ENCODE results near the gene CPLX3.

Gene CPLX3

DNA sequence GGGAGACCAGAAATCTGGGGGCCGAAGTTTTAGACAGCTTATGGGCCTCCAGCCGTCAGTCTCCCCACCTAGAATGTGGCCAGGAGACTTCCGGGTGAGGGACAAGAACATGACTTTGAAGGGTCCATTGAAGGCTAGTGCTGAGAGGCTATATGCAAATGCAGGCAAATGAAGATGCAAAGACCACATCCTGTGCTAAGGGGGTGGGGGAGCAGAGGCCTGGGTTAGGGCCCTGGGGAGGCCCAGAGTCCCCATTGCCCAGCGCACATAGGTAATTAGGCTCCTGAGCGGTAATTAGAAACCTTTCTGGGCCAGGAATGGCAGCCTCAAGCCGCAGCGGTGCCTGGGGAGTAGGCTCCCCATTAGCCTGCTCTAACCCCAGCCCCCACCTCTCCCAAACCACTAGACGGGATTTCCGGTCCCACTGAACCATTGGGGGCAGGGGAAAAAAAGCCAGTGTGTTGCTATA, 37.7 kb upstream of the CPLX3 start:
- DNase-seq: no peak

DNA sequence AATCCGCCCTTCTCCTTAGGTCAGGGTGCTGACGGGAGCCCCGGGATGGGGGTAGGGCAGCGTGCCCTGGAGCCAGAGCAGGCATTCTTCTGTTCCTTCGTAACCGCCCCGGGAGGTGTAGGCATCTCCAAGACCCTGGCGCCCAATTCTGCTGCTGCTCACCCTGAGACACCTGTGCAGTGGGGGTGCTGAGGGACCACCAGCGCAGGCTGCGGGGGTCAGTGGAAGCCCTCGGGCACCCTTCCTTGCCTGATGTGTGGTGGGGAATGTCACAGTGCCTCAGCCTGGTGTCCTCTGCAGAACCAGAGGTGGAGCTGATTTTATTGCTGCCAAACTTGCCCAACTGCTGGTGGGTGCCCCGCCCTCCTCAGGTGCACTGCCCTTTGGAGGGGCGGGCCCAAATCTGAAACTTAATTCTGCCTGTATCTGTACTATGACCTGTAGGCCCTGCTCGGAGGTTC, 37.2 kb upstream of the CPLX3 start:
- DNase-seq: no peak

DNA sequence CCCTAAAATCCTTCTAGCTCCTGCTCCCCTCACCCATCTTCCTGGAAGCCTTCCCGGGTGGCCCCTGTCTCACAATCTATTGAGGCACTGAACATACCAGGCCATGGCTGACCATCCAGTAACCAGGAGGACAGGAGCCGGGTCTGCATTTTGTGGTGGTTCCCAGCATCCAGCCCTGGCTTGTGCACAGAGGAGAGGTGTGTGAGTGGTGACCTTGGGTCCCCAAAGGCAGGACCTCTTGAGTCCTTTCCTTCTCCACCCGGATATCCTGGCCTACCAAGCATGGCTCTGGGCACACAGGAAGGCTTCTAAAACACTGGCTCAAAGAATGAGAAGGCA, 36.7 kb upstream of the CPLX3 start:
- no peak for DNase-seq

DNA sequence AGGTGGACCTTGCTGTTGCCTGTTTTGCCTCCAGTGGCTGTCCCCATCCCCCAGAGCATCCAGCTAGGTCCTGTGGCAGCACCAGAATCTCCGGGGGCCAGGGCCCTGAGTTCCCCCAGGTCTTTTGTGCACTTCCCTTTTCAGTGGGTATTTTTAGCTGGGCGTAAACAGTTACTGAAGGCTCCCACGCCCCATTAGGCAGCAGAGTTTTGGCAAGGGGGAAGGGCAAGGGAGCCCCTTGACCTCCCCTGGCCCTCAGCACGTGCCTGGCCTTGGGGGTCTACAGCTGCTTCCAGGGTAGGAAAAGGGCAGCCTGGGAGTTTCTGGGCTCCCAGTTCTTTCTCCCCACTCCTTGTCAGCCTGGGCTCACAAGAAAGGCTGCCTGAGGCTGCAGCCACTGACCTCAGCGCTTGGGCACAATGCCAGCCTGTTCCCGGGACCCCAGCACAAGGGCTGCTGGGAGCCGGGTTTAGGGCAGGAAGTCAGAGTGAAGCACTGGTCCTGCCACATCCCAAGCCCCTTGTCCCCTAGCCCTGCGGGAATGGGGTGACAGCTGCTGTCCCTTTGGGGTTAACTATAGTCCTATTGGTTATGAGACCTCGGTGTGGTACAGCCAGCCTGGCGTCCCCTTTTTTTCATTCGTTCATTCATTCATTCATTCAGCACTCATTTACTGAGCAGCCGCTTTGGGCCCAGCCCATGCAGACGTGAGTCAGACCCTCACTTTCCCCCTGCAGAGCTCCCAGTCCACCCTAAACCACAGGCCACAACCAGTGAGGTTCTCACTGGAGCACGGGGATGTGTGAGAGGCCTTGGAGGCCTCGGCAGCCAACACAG, 36.1 kb upstream of the CPLX3 start:
- no peak for DNase-seq

DNA sequence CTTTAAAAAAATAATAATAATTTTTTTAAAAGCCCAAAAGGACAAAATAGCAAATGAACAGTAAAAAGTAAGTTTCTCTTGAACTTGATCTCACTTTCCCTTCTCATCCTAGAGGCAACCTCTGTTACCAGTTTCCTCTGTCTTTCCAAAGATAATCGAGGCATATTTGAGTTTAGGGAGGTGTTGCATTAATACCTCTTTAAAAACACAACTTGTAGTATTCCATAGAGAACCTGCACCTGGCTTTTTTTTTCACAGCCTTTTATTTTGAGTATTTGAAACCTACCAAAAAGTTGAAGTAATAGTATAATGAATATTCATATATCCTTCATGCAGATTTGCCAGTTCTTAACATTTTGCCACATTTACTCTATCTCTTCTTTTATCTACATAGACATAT, 35.4 kb upstream of the CPLX3 start:
- no peak for DNase-seq

DNA sequence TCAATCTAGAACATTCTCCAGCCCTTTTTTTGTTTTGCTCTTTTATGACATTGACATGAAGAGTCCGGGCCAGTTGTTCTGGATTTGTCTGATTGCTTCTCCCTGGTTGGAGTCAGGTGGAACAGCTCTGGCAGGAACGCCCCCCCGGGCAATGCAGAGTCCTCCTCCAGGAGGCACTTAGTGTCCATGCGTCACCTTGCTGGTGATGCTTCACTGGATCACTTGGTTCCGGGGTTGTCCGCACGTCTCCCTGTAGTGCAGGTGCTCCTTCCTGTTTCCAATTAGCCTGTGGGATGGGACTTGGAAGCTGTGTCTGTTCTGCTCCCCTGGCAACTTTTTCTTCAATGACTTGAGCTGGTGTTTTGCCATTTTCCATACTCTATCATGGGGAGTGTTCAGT, 34.8 kb upstream of the CPLX3 start:
- no peak for DNase-seq

DNA sequence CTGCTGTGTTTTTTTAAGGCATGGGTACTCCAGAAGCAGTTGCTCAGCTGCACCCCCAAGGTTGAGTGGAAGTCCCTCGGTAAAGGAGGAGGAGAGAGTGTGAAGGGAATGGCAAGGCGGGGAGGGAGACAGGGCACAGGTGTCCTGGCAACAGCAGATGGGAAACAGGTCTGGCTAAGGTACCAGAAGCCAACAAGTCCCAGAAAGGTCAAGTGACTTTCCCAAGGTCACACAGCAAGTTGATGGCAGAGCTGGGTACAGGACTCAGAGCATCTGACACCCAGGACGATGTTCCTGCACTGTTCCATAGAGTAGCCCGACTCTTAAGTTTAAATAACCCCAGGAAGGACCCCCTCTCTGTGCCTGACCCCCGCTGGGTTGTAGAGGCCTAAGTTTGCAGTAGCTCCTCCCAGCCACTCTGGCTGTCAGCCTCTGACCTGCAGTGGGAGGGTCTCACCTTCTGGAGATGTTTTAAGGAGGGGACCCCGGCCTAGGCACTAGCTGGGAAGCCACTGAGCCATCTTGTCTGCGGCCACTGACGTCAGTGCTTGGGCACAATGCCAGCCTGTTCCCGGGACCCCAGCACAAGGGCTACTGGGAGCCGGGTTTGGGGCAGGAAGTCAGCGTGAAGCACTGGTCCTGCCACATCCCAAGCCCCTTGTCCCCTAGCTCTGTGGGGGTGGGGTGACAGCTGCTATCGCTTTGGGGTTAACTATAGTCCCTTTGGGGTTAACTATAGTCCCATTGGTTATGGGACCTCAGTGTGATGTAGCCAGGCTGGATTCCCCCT, 34.0 kb upstream of the CPLX3 start:
- DNase-seq: no peak

DNA sequence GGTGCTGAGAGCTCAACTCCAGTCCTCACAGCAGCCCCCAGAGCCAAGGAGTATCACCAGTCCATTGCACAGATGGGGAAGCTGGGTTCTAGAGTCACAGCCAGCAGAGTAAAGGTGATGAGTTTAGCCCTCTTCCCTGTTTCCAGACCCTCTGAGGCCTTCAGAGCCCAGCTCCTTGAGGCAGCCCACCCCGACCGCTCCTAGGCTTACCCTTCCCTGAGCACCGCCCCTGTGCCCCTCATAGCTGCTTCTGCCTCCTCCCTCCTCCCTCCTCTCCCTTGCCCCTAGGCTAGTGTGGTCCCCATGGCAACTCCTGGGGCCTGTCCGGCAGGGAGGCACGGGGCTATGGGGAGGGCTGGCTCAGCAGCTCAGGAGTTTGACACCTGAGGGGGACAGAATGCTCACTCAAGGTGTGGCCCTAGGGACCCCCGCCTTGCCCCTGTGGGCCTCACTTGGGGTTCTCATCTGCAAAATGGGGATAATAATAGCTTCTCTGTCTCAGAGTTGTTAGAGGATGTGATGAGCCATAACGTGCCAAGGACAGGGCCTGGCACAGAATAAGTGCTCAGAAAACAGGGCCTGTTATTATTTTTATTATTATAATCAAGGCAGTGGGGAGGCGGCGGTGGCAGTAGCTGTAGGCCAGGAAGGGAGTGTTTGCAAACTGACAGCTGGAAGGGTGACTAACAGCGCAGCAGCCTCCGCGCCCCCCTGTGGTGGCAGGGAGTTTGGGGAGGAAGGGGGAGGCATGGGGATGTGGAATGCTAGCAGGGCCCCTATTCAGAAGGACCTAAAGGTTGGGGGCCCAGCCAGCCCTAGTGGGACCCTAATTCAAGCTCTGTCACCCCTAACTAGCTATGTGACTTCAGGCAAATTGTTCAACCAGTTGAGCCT, 33.0 kb upstream of the CPLX3 start:
- no peak for DNase-seq

DNA sequence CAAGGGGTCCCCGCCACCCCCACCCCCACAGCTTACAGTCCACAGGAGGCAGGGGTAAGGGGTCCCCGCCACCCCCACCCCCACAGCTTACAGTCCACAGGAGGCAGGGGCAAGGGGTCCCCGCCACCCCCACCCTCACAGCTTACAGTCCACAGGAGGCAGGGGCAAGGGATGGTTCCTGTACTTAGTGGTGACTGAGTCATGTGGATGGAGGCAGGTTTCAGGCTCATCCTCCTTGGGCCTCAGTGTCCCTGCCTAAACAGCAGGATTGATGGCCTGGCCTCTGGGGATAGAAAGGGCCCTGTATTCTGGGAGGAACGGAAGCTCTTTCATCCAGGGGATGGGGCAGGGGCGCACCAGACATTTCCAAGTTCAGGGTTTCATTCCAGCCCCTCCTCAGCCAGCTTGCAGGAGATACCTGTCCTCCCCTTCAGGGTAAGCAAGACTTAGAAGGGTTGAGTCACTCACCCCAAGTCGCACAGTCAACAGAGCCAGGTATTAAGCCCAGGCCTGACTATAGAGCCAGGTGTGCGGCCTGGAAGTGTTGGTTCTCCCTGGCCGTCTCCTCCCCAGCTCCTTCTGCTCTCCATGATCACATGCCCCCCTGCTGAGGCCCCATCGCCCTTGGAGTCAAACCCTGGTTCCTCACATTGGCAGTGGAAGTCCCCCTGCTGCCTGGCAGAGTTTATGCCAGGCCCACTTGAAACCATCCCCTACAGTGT, 32.0 kb upstream of the CPLX3 start:
- DNase-seq: no peak

DNA sequence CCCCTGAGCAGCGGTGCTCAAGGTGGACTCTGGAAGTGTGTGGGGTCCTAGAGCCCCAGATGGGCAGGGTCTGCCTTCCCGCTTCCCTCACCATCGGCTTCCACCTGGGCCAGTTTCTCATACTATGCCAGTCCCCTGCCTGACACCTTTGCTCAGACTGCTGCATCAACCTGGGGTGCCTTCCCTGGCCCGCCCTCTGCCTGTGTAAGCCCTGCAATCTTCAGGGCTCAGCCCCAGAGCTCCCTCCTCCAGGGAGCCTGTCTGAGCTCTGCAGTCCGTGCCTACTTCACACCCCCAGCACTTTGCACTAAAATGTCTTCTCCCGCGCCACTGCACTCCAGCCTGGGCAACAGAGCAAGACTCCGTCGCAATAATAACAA, 31.5 kb upstream of the CPLX3 start:
- DNase-seq: no peak

DNA sequence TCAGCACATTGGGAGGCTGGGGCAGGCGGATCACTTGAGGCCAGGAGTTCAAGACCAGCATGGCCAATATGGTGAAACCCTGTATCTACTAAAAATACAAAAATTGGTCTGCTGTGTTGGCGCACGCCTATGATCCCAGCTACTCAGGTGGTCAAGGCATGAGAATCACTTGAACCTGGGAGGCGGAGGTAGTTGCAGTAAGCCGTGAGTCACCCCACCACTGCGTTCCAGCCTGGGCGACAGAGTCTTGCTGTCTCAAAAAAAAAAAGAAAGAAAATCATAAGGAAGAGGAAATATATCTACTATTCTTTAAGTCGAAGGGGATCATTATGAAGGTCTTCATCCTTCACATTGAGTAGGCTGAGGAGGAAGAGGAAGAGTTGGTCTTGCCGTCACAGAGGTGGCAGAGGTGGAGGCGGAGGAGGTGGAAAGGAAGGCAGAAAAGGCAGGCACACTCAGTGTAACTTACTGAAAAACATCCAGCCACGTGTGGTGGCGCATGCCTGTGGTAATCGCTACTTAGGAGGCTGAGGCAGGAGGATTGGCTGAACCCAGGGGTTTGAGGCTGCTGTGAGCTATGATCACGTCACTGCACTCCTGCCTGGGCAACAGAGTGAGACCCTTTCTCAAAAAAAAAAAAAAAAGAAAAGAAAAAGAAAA, 30.3 kb upstream of the CPLX3 start:
- DNase-seq: no peak

DNA sequence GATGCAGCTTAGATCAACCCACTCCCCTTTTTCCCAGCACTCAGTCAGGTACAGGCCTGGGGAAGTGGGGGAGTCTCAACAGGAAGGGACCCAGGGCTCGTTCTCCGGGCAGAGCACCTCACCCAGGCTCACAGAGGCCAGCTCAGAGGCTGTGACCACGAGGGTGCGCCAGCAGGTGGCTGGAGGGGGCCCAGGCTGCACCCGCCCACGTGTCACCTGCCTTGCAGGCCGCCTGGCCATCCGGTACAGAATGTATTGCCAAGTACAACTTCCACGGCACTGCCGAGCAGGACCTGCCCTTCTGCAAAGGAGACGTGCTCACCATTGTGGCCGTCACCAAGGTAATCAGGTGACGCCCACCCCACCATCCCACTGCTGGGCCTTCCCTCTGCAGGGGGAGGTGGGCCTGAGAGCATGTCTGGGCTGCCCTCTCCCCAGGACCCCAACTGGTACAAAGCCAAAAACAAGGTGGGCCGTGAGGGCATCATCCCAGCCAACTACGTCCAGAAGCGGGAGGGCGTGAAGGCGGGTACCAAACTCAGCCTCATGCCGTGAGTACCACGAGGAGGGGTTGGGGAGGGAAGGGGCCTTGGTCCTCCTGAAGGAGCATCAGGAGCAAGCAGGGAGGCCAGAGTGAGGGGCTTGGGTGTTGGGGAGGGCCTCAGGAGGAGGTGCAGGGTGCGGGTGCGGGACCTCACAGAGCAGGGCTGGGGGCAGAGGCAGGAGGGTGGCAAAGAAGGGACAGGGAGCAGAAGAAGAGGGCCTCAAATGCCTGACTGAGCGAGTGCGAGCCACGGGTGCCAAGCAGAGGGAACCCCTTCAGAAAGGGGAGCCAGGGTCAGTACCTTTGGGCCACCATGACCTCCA, 27.8 kb upstream of the CPLX3 start:
- DNase-seq: no peak

DNA sequence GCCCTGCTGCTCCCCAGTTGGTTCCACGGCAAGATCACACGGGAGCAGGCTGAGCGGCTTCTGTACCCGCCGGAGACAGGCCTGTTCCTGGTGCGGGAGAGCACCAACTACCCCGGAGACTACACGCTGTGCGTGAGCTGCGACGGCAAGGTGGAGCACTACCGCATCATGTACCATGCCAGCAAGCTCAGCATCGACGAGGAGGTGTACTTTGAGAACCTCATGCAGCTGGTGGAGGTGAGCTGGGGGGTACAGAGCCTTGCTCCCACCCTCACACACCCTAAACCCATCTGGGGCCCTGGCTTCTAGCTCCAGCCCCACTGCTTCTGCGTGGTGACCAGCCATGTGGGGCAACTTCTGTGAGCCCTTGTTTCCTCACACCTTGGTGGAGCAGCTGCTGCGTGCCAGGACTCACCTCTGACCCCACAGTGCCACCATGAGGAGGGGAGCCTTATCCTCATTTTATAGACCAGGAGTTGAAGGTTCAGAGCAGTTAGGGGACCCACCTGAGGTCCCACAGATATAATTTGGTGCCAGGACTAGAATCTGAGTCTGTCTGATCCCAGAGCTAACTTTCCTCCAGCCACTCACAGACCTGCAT, 27.1 kb upstream of the CPLX3 start:
- DNase-seq: no peak

DNA sequence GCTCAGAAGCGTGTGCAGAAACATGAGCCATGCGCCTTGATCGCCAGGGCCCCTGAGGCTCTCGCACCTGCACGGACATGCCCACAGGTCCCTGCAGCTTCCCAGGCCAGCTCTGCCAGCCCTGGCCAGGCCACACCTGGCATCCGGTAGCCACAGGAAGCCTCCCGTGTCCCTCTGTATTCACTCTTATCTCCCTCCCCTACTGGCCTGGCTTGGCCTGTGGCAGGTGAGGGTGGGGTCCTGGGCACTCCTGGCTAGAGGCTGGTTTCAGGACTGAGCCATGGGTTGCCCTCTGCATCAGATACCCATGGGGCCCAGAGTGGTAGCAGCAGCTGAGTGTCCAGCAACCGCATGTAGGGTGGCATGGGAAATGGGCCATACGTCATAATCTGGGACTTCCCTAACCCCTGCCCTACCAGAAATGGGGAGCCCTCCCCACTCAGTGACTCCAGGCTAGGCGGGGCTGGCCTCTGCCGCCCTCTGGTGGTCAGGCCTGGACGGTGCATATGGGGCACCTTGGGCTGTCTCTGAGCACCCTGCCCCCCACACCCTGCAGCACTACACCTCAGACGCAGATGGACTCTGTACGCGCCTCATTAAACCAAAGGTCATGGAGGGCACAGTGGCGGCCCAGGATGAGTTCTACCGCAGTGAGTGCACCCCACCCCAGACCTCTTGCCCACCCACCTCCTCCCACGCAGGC, 26.4 kb upstream of the CPLX3 start:
- no peak for DNase-seq

DNA sequence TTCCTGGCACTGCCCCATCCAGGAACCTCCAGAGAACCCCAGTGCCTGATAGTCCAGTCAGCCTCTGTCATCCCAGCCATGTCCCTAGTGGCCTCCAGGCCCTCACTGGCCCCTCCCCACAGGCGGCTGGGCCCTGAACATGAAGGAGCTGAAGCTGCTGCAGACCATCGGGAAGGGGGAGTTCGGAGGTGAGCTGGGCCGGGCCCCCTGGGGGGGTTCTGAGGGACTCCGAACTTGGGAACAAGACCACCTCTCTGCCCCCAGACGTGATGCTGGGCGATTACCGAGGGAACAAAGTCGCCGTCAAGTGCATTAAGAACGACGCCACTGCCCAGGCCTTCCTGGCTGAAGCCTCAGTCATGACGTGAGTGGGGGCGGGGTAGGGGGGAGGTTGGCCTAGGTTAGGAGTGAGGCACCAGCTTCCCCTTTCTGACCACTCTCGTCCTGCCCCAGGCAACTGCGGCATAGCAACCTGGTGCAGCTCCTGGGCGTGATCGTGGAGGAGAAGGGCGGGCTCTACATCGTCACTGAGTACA, 25.8 kb upstream of the CPLX3 start:
- no peak for DNase-seq

DNA sequence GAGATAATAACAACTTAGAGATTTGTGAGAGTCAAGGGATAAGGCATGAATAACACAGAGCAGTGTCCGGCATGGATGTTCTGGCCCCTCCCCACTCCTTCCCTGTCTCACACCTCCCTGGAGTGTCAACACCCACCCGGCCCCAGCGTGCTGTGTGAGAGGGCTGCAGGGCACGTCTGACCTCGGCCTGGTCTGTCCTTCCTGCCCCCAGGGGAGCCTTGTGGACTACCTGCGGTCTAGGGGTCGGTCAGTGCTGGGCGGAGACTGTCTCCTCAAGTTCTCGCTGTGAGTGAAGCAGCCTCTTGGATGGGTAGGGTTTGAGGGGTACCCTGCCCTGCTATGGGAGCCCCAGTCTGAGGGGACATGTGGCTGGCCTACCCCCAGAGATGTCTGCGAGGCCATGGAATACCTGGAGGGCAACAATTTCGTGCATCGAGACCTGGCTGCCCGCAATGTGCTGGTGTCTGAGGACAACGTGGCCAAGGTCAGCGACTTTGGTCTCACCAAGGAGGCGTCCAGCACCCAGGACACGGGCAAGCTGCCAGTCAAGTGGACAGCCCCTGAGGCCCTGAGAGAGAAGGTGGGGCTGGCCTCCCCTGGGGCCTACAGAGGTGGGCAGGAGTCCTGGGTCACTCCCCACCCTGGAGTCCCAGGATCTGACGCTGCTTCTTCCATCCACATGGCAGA, 25.0 kb upstream of the CPLX3 start:
- no peak for DNase-seq

DNA sequence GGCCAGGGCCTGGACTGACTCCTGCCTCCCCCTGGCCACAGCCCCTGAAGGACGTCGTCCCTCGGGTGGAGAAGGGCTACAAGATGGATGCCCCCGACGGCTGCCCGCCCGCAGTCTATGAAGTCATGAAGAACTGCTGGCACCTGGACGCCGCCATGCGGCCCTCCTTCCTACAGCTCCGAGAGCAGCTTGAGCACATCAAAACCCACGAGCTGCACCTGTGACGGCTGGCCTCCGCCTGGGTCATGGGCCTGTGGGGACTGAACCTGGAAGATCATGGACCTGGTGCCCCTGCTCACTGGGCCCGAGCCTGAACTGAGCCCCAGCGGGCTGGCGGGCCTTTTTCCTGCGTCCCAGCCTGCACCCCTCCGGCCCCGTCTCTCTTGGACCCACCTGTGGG, 24.1 kb upstream of the CPLX3 start:
- no peak for DNase-seq

DNA sequence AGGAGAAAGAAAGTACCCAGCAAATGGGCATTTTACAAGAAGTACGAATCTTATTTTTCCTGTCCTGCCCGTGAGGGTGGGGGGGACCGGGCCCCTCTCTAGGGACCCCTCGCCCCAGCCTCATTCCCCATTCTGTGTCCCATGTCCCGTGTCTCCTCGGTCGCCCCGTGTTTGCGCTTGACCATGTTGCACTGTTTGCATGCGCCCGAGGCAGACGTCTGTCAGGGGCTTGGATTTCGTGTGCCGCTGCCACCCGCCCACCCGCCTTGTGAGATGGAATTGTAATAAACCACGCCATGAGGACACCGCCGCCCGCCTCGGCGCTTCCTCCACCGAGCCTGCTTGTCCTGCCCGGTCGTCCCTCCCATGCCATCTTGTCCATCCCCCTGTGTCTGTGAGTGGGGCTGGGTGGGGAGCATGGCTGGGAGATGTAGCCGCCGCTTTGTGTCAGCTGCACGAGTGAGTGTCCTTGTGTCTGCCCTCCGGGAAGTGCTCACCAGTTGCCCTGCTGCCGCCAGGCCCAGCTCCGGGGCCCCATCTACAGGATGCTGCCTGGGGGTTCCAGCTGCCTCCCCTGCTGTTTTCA, 23.5 kb upstream of the CPLX3 start:
- DNase-seq: no peak

DNA sequence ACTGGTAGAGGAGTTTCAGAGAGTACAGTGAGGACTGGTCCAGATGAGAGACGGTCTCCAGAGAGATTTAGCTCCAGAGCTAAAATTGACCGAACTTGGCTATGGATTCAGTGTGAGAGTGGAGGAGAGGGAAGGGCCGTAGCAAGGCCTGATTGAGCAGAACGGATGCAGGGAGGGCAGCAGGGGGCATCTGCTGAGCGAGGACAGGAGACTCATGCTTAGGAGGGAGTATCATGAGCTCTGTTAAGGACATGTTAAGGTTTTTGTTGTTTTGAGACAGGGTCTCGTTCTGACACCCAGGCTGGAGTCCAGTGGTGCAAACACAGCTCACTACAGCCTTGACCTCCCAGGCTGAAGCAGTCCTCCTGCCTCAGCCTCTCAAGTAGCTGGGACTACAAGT, 21.5 kb upstream of the CPLX3 start:
- DNase-seq: no peak

All from NCI-H774 (cell line).